ENCODE data around the gene LHX1.

DNA sequence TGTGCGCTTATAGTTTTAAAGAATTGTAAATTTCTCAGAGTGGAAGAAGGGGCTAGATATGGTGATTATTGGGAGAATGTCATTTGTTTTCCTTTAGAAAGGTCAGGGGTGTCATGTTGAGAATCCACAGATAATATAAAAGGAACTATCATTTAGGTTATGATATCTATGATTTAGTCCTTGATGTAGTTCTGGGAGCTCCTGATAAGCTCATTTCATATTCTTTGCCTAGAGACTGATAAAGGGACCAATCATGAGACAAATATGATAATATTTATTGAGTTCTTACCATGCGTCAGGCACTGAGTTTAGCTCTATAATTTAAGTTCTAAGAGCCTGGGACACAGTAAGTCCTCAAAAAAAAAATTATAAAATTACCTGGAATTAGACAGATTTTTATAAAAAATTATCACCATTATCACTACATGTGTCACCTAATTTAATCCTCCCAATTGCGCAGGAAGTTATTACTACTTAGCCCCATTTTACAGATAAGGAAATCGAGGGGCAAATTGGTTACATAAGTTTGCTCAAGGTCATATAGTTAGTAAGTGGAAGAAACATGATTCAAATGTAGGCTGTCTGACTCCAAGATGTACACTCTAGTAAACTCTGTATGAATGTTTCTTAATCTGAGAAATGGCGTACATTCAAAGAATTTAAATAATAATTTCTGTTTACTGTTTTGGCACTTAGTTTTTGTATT is 14.0 kb downstream of the LHX1 start:
- TF ChIP-seq TAF1 (IDR thresholded peaks at IDR 0.05; ENCODE audit: borderline replicate concordance, low read depth, low read length) (no peak), YY1 (IDR thresholded peaks at IDR 0.05; ENCODE audit: low read depth, low read length) (no peak), FOXK2 (IDR thresholded peaks at IDR 0.05) (no peak)
- TF ChIP-seq, protein P1, sequence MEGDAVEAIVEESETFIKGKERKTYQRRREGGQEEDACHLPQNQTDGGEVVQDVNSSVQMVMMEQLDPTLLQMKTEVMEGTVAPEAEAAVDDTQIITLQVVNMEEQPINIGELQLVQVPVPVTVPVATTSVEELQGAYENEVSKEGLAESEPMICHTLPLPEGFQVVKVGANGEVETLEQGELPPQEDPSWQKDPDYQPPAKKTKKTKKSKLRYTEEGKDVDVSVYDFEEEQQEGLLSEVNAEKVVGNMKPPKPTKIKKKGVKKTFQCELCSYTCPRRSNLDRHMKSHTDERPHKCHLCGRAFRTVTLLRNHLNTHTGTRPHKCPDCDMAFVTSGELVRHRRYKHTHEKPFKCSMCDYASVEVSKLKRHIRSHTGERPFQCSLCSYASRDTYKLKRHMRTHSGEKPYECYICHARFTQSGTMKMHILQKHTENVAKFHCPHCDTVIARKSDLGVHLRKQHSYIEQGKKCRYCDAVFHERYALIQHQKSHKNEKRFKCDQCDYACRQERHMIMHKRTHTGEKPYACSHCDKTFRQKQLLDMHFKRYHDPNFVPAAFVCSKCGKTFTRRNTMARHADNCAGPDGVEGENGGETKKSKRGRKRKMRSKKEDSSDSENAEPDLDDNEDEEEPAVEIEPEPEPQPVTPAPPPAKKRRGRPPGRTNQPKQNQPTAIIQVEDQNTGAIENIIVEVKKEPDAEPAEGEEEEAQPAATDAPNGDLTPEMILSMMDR (IDR thresholded peaks at IDR 0.05 in 2 of 3, conservative IDR thresholded peaks at IDR 0.05 in 1 of 3; ENCODE audit: control insufficient read depth in 2 of 3, extremely low read depth in 1 of 3, insufficient read depth in 1 of 3, low read depth in 3 of 3, low read length in 3 of 3), result no peak
- TF ChIP-seq, protein P2, sequence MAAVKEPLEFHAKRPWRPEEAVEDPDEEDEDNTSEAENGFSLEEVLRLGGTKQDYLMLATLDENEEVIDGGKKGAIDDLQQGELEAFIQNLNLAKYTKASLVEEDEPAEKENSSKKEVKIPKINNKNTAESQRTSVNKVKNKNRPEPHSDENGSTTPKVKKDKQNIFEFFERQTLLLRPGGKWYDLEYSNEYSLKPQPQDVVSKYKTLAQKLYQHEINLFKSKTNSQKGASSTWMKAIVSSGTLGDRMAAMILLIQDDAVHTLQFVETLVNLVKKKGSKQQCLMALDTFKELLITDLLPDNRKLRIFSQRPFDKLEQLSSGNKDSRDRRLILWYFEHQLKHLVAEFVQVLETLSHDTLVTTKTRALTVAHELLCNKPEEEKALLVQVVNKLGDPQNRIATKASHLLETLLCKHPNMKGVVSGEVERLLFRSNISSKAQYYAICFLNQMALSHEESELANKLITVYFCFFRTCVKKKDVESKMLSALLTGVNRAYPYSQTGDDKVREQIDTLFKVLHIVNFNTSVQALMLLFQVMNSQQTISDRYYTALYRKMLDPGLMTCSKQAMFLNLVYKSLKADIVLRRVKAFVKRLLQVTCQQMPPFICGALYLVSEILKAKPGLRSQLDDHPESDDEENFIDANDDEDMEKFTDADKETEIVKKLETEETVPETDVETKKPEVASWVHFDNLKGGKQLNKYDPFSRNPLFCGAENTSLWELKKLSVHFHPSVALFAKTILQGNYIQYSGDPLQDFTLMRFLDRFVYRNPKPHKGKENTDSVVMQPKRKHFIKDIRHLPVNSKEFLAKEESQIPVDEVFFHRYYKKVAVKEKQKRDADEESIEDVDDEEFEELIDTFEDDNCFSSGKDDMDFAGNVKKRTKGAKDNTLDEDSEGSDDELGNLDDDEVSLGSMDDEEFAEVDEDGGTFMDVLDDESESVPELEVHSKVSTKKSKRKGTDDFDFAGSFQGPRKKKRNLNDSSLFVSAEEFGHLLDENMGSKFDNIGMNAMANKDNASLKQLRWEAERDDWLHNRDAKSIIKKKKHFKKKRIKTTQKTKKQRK (IDR thresholded peaks at IDR 0.05; ENCODE audit: low read depth, low read length), result no peak

Measured in GM12878 (cell line).